Measurements from ENCODE around the gene ECM2.

Gene ECM2

DNA sequence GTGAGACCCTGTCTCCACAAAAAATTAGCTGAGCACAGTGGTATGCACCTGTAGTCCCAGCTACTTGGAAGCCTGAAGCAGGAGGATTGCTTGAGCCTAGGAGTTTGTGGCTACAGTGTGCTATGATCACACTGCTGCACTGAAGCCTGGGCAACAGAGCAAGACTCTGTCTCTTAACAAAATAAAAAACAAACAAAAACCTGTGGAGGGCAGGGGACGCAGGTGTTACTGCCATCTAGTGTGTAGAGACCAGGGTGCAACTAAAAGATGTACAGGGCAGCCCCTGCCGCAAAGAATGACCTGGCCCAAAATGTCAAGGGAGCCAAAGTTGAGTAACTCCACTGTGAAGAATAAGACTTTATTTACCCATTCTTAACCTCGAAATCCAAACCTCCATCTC, 80.6 kb downstream of the ECM2 start:
- DNase-seq (ENCODE audit: low read depth): peak; percentile 10
- H3K4me3 ChIP-seq (replicated peaks; ENCODE audit: low read depth, low read length): no peak overlapping the region
- TF ChIP-seq, protein P1, sequence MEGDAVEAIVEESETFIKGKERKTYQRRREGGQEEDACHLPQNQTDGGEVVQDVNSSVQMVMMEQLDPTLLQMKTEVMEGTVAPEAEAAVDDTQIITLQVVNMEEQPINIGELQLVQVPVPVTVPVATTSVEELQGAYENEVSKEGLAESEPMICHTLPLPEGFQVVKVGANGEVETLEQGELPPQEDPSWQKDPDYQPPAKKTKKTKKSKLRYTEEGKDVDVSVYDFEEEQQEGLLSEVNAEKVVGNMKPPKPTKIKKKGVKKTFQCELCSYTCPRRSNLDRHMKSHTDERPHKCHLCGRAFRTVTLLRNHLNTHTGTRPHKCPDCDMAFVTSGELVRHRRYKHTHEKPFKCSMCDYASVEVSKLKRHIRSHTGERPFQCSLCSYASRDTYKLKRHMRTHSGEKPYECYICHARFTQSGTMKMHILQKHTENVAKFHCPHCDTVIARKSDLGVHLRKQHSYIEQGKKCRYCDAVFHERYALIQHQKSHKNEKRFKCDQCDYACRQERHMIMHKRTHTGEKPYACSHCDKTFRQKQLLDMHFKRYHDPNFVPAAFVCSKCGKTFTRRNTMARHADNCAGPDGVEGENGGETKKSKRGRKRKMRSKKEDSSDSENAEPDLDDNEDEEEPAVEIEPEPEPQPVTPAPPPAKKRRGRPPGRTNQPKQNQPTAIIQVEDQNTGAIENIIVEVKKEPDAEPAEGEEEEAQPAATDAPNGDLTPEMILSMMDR (IDR thresholded peaks at IDR 0.05; ENCODE audit: low read length, missing control alignments): peak; percentile 33

DNA sequence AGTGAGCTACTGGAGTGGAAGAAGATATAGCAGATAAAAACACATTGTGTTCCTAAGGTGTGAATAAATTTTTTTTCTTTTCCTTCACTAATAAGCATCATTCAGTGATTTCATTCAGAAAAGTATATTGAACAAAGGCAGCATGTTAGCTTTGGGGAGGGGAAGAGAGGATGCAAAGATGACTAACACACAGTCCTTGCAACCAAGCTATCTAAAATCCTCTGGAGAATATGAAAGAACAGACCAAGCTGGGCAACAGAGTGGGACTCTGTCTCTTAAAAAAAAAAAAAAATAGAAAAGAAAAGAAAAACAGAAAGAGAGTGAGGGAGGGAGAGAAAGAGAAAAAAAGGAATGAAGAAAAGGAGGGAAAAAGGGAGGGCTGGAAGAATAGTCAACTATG, 89.3 kb downstream of the ECM2 start:
- no peak overlapping the region for H3K4me3 ChIP-seq (replicated peaks; ENCODE audit: low read depth, low read length)
- TF ChIP-seq, protein P1 (IDR thresholded peaks at IDR 0.05; ENCODE audit: low read length, missing control alignments): no peak
- DNase-seq (ENCODE audit: low read depth): no peak
